Right ventricle myocardium inferior (tissue), 1 donor: ENCODE data around the gene ZNF672. TPM values are rescaled to one million over a fixed set of nuclear protein-coding genes. Genes with fewer than 3 reads are reported as not detected.
"Not testable (repeated sequence)": the region's sequence is repeated elsewhere in the genome, so short reads cannot be mapped to it uniquely, and the experiment has no call there.

ENCODE experiments used
- ATAC-seq: fragments of 200-7000 bp; cut with Tn5 transposase; one replicate; pipeline ENCODE4 v1.9.1; 2020; ENCODE audit warnings: mild to moderate bottlenecking, moderate library complexity
- DNase-seq: peaks from one replicate; pipeline ENCODE4 v3.0.0; 2021; ENCODE audit errors: missing footprints
- intact Hi-C: fragments of 100-400 bp; cut with DNase I; formaldehyde crosslinking; loops from one replicate; pipeline ENCODE4 v1.11.0; 2022
- long read RNA-seq: library from polyadenylated mRNA; unstranded; transcript quantifications from one replicate; pipeline ENCODE4 v2.0.0, GENCODE V29; 2021
- total RNA-seq: library from RNA; stranded (reverse); fragmentation: NEBNext Ultra II Directional; extraction: Animal tissue kit (Norgen Biotek cat#: 25700); gene quantifications from one replicate; pipeline ENCODE4 v1.2.1, GENCODE V29; 2021
- donor health status: DM: no; HTN: yes; CAD: no; lungs with severe emphysema.

The ZNF672 gene
- total RNA-seq, result 40.3 TPM
- long read RNA-seq, transcript ZNF672-201 (4 exons, 2,989 nt), result major isoform, 53 of 66 reads
- long read RNA-seq, partial matches to known transcripts, result 1 of 66 reads
- long read RNA-seq, other reads (novel, unspliced or antisense), result 11 of 66 reads

- ATAC-seq (peak; percentile 94), DNase-seq (peak; percentile 99)
- intact Hi-C loops, result loop anchor here (1.0 to 2.0 kb wide), 4 partner anchors 12 to 69 kb away; partner anchors contain the start of gene PGBD2
Measured at GRCh38 chr1:248837781-248838356, at the start of gene ZNF672. Gene ZNF672, plus strand, starts transcription at chr1:248838224. Its CDS starts 9,051 bp downstream, at chr1:248847275.

- ATAC-seq (no peak), DNase-seq (no peak)
- intact Hi-C loops, result no loop called here
Measured at GRCh38 chr1:248788327-248788726, 49.7 kb upstream of the ZNF672 start.

- DNase-seq, intact Hi-C loops, ATAC-seq: not testable (repeated sequence)
Measured at GRCh38 chr1:248789337-248789736, 48.7 kb upstream of the ZNF672 start.

DNA sequence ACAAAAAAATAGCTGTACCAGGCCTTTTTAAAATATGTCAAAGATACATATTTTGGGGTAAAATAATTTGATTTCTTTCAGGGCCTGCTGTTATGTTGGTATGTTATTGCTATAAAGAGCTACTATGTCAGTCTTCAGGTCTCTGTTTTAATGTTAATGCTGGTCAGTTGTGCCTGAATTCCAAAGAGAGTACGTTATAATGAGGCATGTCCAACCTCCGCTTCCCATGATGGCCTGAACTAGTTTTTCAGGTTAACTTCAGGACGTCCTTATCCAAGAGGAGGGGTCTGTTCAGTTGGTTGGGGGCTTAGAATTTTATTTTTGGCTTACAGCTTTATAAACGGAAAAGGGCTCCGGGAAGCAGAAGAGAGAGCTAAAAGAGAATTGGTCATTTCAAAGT, 47.6 kb upstream of the ZNF672 start:
- intact Hi-C loops, result no loop called here
- ATAC-seq (no peak), DNase-seq (no peak)

DNA sequence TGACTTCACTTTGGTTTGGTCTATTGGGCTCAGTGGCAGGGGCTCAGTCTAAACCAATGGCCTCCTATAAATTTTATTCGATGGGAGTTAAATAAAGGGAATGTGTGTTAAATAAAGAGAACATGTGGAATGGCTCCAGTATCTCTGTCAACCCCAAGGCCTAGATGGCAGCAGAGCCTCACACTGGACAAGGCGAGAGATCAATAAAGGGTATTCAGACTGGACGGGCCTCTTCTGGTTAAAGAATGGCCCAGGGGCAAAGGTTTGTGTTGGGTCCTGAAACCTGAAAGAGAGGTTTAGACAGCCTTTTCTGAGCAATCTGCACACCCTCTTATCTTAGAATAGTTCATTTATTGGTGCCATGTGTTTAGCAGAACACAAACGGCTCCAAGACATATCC, 47.0 kb upstream of the ZNF672 start:
- intact Hi-C loops, result no loop called here
- no peak for ATAC-seq

GRCh38 chr1:248792342-248792741, 45.7 kb upstream of the ZNF672 start:
- ATAC-seq (no peak), DNase-seq (no peak)
- intact Hi-C loops, result no loop called here

More for the DNA sequence above, 47.0 kb upstream of the ZNF672 start:
- no peak for DNase-seq

DNA sequence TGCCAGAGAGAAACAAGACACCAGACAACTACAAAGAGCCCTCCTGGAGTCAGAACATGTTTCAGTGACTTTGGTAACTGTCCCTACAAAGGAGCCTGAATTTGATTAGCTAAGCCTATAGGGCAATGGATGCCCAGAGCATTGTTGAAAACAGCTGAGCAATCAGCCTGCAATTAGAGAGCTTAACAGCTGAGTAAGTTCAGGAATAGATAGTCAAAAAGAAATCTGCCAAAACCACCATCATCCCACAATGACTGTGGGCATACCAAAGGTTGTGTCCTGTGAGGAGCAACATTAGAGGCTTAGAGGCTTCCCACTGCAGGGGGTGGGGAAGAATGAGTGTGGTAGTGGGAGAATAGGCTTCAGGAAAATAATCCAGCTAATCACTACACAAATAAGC, 44.4 kb upstream of the ZNF672 start:
- ATAC-seq (no peak), DNase-seq (no peak)
- intact Hi-C loops, result no loop called here

DNA sequence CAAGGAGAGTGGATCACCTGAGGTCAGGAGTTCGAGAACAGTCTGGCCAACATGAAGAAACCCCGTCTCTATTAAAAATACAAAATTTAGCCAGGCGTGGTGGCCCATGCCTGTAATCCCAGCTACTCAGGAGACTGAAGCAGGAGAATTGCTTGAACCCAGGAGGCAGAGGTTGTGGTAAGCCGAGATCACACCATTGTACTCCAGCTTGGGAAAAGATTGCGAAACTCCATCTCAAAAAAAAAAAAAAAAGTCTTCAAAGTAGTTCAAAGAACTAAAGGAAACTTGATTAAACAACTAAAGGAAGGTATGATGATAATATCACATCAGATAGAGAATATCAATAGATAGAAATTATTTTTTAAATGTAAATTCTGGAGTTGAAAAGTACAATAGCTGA, 43.4 kb upstream of the ZNF672 start:
- intact Hi-C loops, DNase-seq, ATAC-seq: not testable (repeated sequence)

DNA sequence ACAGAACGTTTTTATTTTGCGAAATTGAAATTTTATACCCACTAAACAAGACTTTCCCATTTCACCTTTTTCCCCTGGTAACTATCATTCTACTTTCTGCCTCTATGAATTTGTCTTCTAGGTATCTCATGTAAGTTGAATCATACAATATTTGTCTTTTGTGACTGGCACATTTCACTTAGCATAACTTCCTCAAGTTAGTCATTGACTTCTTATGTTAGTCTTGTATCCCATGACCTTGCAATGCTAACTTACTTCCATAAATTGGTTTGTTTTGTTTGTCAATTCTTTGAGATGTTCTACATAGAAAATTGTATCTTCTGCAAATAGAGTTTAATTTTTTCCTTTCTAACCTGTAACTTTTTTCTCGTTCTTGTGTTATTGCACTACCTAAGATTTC, 39.2 kb upstream of the ZNF672 start:
- no peak for ATAC-seq

GRCh38 chr1:248800459-248800858, 37.6 kb upstream of the ZNF672 start:
- DNase-seq (no peak), ATAC-seq (no peak)
- intact Hi-C loops, result no loop called here

More for the DNA sequence above, 39.2 kb upstream of the ZNF672 start:
- intact Hi-C loops, result no loop called here
- DNase-seq, result no peak

DNA sequence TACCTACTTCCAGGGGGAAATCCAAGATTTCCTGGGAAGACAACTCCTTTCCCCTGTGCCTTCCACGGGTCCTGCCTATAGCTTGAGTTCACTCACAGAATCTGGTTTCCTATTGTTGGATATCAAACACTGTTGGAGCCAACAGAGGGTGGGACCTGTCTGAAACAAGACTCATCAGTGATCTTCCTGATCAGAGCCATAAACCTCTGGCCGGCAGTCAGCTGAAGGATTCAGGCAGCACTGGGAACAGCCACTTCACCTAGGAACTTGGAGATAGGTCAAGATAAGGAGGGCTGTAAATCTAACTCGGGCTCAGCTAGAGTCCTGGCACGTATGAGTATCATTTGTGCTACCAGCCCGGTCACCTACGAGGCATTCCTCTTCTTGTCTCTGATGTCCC, 35.6 kb upstream of the ZNF672 start:
- ATAC-seq (no peak), DNase-seq (no peak)
- intact Hi-C loops, result no loop called here

DNA sequence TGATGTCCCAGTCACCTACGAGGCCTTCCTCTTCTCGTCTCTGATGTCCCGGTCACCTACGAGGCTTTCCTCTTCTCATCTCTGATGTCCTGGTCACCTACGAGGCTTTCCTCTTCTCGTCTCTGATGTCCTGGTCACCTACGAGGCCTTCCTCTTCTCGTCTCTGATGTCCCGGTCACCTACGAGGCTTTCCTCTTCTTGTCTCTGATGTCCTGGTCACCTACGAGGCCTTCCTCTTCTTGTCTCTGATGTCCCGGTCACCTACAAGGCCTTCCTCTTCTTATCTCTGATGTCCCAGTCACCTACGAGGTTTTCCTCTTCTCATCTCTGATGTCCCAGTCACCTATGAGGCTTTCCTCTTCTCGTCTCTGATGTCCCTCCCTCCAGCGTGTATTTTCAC, 34.5 kb upstream of the ZNF672 start:
- intact Hi-C loops, DNase-seq, ATAC-seq: not testable (repeated sequence)

DNA sequence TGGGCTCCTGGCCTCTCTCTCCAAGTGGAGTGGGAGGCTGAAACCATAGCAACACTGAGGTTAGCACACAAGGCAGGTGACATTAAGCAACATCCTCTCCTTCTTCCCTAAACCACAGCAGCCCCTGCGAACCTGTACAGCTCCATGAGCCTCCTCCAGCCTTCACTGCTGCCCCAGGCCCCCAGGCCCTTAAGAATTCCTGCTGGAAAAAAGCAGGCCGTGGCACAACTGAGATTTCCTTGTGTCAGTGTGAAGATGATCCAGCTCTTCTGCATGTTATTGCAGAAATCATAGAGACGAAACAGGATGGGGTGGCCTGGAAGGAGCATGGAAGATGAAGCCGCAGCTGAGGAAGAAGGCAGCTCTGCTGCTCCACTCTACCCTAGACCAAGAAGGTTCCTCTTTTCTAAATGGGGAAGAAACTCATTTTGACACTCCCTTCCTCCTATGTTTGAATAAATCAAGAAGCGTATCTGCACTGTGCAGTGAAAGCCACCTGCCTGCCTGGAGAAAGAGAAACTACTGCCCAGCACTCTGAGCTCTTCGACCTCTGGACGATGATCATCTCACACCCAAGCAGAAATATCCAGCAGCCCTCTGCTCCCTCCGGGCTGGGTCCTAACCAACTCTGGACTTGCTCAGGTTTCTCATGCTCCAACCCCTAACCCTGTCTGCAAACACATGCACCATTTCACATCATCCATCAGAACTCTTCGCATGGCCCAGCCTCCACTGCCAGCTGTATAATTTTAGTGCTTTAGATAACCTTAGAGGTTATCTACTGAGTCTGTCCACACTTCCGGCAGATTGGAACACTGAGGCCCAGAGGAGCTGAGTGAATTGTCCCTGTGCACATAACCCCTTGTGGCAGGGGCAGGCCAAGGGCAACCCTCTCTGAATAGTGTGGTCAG, 33.0 kb upstream of the ZNF672 start:
- intact Hi-C loops, result loop anchor here (5.0 kb wide), 1 partner anchor 103 kb away; the partner anchor contains the start of gene OR14I1
- DNase-seq (no peak), ATAC-seq (peak; percentile 73)

GRCh38 chr1:248805876-248806275, 32.1 kb upstream of the ZNF672 start:
- ATAC-seq (no peak), DNase-seq (no peak)
- intact Hi-C loops, result loop anchor here (5.0 kb wide), 1 partner anchor 104 kb away; the partner anchor contains the start of gene OR14I1

GRCh38 chr1:248807067-248807737, 30.8 kb upstream of the ZNF672 start:
- intact Hi-C loops, result loop anchor here (5.0 kb wide), 1 partner anchor 105 kb away; the partner anchor contains the start of gene OR14I1

DNA sequence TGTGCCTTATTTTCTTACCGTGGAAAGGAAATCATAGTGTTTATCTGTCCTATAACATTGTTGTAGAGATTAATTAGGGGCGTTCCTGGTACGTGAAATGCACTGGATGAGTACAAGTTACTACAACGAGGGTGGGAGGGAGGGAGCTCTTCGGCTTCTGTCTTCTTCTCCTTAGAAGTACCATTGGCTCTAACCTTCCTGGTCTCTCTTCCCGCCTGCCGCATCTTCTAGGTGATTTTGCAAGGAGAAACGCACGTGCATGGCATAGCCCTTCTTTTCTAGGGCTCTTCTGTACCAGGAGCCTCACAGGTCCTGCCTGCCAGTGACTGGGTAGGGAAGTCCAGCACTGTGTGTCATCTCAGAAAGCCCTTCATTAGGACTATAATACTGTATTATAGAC, 29.1 kb upstream of the ZNF672 start:
- no peak for DNase-seq
- intact Hi-C loops, result loop anchor here (2.0 to 5.0 kb wide), 2 partner anchors 107 to 184 kb away; partner anchors contain the start of gene OR14I1
- no peak for ATAC-seq

More at GRCh38 chr1:248807067-248807737, 30.8 kb upstream of the ZNF672 start:
- ATAC-seq (peak; percentile 76), DNase-seq (peak; percentile 85)

- intact Hi-C loops, result loop anchor here (2.0 to 5.0 kb wide), 2 partner anchors 108 to 185 kb away; partner anchors contain the start of gene OR14I1
- ATAC-seq, result peak; percentile 13
- DNase-seq, result no peak
Measured at GRCh38 chr1:248810000-248810726, 27.9 kb upstream of the ZNF672 start.
